Measurements from ENCODE around the gene PDAP1.

DNA sequence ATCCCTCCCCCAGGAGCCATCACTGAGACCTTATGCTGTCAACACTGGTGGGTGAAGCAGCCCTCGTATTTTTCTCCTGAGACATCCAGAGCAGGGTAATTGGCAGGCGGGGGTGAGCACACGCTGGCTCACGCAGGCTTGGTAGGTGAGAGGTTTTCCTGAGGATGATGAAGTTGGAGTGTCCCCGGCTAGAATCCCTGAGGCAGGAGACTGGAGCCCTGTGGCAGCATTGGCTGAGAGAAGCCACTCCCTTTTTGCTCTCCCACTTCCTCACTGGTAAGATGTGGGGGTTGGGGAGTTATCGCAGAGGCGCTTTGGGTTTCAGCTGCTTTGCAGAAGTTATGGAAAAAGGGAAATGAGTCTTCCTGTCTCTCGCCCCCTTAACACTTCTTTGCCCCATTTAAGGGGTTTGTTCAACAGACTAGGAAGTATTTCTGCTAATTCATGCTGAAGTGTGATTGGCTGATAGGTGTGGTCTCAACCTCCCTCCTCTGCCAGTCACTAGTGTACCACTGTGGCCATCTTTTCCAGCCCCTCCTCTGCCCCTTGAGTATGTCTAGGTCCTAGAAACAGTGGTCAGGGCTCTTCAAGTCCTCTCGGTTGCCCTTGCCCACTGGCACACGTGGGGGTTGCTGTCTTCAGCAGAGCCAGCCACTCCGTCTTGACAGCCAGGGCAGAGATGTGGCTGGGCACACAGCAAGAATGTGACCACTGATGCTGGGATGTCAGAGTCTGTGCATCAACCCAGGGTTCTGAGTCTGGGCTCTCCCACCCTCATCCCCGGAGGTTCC is 28.2 kb downstream of the PDAP1 start:
- TF ChIP-seq, protein P1, sequence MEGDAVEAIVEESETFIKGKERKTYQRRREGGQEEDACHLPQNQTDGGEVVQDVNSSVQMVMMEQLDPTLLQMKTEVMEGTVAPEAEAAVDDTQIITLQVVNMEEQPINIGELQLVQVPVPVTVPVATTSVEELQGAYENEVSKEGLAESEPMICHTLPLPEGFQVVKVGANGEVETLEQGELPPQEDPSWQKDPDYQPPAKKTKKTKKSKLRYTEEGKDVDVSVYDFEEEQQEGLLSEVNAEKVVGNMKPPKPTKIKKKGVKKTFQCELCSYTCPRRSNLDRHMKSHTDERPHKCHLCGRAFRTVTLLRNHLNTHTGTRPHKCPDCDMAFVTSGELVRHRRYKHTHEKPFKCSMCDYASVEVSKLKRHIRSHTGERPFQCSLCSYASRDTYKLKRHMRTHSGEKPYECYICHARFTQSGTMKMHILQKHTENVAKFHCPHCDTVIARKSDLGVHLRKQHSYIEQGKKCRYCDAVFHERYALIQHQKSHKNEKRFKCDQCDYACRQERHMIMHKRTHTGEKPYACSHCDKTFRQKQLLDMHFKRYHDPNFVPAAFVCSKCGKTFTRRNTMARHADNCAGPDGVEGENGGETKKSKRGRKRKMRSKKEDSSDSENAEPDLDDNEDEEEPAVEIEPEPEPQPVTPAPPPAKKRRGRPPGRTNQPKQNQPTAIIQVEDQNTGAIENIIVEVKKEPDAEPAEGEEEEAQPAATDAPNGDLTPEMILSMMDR (IDR thresholded peaks at IDR 0.05): no peak
- TF ChIP-seq EP300 (IDR thresholded peaks at IDR 0.05): no peak
- TF ChIP-seq POLR2A (IDR thresholded peaks at IDR 0.05): no peak

Measured in sigmoid colon (tissue), 4 donors.